Measurements from ENCODE around the gene ADAMTS16.

DNA sequence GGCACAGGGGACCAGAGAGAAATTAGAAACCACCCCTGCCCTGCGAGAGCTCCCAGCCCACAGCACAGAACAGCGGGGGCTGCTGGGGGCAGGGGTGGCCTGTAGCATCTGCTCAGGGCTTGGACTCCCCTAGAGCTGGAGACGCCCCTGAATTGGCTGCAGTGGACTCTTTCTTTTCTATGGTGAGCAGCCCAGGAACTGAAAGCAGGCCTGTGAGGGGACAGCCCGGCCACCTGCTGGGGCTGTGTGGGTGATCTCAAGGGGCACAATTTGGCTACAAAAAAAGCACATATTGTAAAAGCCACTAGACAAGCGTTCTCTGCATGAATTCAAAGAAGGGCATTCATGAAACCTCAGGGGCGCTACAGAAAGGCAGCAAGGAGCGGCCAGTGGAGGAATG is 224.8 kb downstream of the ADAMTS16 start:
- TF ChIP-seq, protein P1, sequence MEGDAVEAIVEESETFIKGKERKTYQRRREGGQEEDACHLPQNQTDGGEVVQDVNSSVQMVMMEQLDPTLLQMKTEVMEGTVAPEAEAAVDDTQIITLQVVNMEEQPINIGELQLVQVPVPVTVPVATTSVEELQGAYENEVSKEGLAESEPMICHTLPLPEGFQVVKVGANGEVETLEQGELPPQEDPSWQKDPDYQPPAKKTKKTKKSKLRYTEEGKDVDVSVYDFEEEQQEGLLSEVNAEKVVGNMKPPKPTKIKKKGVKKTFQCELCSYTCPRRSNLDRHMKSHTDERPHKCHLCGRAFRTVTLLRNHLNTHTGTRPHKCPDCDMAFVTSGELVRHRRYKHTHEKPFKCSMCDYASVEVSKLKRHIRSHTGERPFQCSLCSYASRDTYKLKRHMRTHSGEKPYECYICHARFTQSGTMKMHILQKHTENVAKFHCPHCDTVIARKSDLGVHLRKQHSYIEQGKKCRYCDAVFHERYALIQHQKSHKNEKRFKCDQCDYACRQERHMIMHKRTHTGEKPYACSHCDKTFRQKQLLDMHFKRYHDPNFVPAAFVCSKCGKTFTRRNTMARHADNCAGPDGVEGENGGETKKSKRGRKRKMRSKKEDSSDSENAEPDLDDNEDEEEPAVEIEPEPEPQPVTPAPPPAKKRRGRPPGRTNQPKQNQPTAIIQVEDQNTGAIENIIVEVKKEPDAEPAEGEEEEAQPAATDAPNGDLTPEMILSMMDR (IDR thresholded peaks at IDR 0.05; ENCODE audit: extremely low read depth in 1 of 2, insufficient read depth in 1 of 2, low read depth in 1 of 2, low read length in 2 of 2), result no peak
- TF ChIP-seq MYC (IDR thresholded peaks at IDR 0.05; ENCODE audit: low read depth, low read length), result no peak
- TF ChIP-seq POLR2A (IDR thresholded peaks at IDR 0.05; ENCODE audit: low read depth, low read length), result no peak
- TF ChIP-seq, protein P2, sequence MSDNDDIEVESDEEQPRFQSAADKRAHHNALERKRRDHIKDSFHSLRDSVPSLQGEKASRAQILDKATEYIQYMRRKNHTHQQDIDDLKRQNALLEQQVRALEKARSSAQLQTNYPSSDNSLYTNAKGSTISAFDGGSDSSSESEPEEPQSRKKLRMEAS (IDR thresholded peaks at IDR 0.05; ENCODE audit: insufficient read depth, insufficient read length), result no peak
- no peak for TF ChIP-seq POLR2AphosphoS5 (IDR thresholded peaks at IDR 0.05; ENCODE audit: insufficient read depth, low read depth, low read length)
- no peak for TF ChIP-seq FOS (IDR thresholded peaks at IDR 0.05; ENCODE audit: borderline replicate concordance, insufficient read depth, low read length)
- no peak for TF ChIP-seq EZH2 (IDR thresholded peaks at IDR 0.05; ENCODE audit: borderline replicate concordance, low read depth, low read length, severe bottlenecking)
- no peak for TF ChIP-seq JUN (IDR thresholded peaks at IDR 0.05; ENCODE audit: borderline replicate concordance, insufficient read depth, insufficient read length, low read depth)

All from endothelial cell of umbilical vein (primary cell).